ENCODE data around the gene ZNF618.
"Not testable (repeated sequence)": the region's sequence is repeated elsewhere in the genome, so short reads cannot be mapped to it uniquely, and the experiment has no call there.

Gene ZNF618

GRCh38 chr9:114039484-114039883 lies 163.4 kb downstream of the ZNF618 start:
- DNase-seq (ENCODE audit: low read depth) = no peak

GRCh38 chr9:114043660-114044059 lies 167.6 kb downstream of the ZNF618 start:
- DNase-seq (ENCODE audit: low read depth) = not testable (repeated sequence)

GRCh38 chr9:114046237-114046755 lies 170.2 kb downstream of the ZNF618 start:
- no peak for DNase-seq (ENCODE audit: low read depth)

- no peak for DNase-seq (ENCODE audit: low read depth)
Measured at GRCh38 chr9:114046875-114047274, 170.8 kb downstream of the ZNF618 start.

GRCh38 chr9:114047717-114048116 lies 171.6 kb downstream of the ZNF618 start:
- no peak for DNase-seq (ENCODE audit: low read depth)

- DNase-seq (ENCODE audit: low read depth) = no peak
Measured at GRCh38 chr9:114048533-114049415, 172.7 kb downstream of the ZNF618 start.

- no peak for DNase-seq (ENCODE audit: low read depth)
Measured at GRCh38 chr9:114049441-114050225, 173.5 kb downstream of the ZNF618 start.

GRCh38 chr9:114050226-114050568 lies 174.1 kb downstream of the ZNF618 start:
- DNase-seq (ENCODE audit: low read depth) = no peak

- DNase-seq (ENCODE audit: low read depth) = no peak
Measured at GRCh38 chr9:114050646-114051045, 174.5 kb downstream of the ZNF618 start.

GRCh38 chr9:114051281-114051680 lies 175.2 kb downstream of the ZNF618 start:
- DNase-seq (ENCODE audit: low read depth) = no peak

- no peak for DNase-seq (ENCODE audit: low read depth)
Measured at GRCh38 chr9:114051706-114052105, 175.6 kb downstream of the ZNF618 start.

GRCh38 chr9:114053246-114054005 lies 177.3 kb downstream of the ZNF618 start:
- DNase-seq (ENCODE audit: low read depth) = no peak

- no peak for DNase-seq (ENCODE audit: low read depth)
Measured at GRCh38 chr9:114054191-114054690, 178.1 kb downstream of the ZNF618 start.

GRCh38 chr9:114055061-114055460 lies 179.0 kb downstream of the ZNF618 start:
- no peak for DNase-seq (ENCODE audit: low read depth)

GRCh38 chr9:114055894-114056293 lies 179.8 kb downstream of the ZNF618 start:
- DNase-seq (ENCODE audit: low read depth) = no peak

- DNase-seq (ENCODE audit: low read depth) = no peak
Measured at GRCh38 chr9:114056527-114056926, 180.4 kb downstream of the ZNF618 start.

- no peak for DNase-seq (ENCODE audit: low read depth)
Measured at GRCh38 chr9:114057161-114057885, 181.2 kb downstream of the ZNF618 start.

- no peak for DNase-seq (ENCODE audit: low read depth)
Measured at GRCh38 chr9:114058688-114059046, 182.6 kb downstream of the ZNF618 start.

GRCh38 chr9:114059047-114059803 lies 183.1 kb downstream of the ZNF618 start:
- DNase-seq (ENCODE audit: low read depth) = no peak

- DNase-seq (ENCODE audit: low read depth) = no peak
Measured at GRCh38 chr9:114060070-114060469, 184.0 kb downstream of the ZNF618 start.

- DNase-seq (ENCODE audit: low read depth) = no peak
Measured at GRCh38 chr9:114060711-114061110, 184.6 kb downstream of the ZNF618 start.

Data from stimulated activated CD8-positive, alpha-beta memory T cell treated with anti-CD3 and anti-CD28 coated beads, Interleukin-4, amount 100 ng/mL, for 24 hours (primary cell).